ENCODE results near the gene MMP14. TPM values are rescaled to one million over a fixed set of nuclear protein-coding genes. Genes with fewer than 3 reads are reported as not detected.
A peak's percentile ranks its signal among the peaks of the same experiment; 100 is the strongest.

MMP14 gene
- total RNA-seq, 1 donor = 580 TPM

GRCh38 chr14:22843123-22843925 is 6.9 kb downstream of the MMP14 start:
- Histone ChIP-seq H3K27ac (ENCODE audit: low read depth, low read length) (peak overlapping the region; percentile 97), H3K4me1 (ENCODE audit: insufficient read depth, low read length) (peaks cover 49% of the 10 kb centered on the region), H2AFZ (ENCODE audit: low read length) (no peak overlapping the region), H3K36me3 (ENCODE audit: insufficient read depth, low read length) (peaks cover 63% of the 10 kb centered on the region), H3K4me3 (ENCODE audit: insufficient read depth, low read length) (no peak overlapping the region), H3K9me3 (ENCODE audit: low read depth, low read length) (no peaks in the 10 kb centered on the region), H3K4me2 (ENCODE audit: insufficient read depth, low read length) (no peak overlapping the region), H3K27me3 (ENCODE audit: insufficient read depth, low read length) (no peaks in the 10 kb centered on the region), H3K79me2 (ENCODE audit: insufficient read depth, low read length) (peaks cover 86% of the 10 kb centered on the region), H4K20me1 (ENCODE audit: insufficient read depth, low read length) (peaks cover 21% of the 10 kb centered on the region)
- peak; percentile 73 for DNase-seq (ENCODE audit: insufficient read length, low spot score, missing footprints)
- TF ChIP-seq CTCF (IDR thresholded peaks at IDR 0.05; ENCODE audit: extremely low read depth, low read depth, low read length) = no peak

DNA sequence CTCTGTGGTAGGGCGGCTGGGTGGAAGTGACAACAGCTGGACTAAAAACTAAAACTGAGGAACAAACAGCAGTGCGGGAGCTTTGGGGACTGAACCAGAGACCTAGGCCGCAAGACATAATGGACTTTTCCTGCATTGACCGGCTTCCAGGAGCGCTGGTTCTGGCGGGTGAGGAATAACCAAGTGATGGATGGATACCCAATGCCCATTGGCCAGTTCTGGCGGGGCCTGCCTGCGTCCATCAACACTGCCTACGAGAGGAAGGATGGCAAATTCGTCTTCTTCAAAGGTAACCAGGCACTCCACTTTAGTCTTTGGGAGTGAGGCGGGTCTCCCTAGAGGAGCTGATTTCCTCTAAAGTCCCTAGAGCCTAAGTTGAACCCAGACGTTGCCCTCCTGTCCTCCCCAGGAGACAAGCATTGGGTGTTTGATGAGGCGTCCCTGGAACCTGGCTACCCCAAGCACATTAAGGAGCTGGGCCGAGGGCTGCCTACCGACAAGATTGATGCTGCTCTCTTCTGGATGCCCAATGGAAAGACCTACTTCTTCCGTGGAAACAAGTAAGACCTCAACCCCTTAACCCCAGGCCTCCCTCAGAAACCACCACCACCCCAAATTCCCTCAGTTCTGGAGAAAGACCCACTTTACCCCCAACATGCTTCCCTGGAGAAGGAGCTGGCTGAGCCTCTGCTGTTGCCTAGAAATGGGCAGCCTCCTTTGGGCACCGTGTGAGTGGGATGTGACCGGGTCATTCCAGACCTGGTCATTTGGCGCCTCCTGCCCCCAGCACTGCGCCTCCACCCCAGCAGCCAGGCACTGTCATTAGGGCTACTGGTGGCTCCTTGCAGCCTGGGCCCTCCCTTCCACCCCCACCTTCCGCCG is 8.1 kb downstream of the MMP14 start:
- H4K20me1 ChIP-seq (ENCODE audit: insufficient read depth, low read length) = peaks cover 14% of the 10 kb centered on the region
- H3K9me3 ChIP-seq (ENCODE audit: low read depth, low read length) = no peaks in the 10 kb centered on the region
- no peak overlapping the region for H2AFZ ChIP-seq (ENCODE audit: low read length)
- H3K4me3 ChIP-seq (ENCODE audit: insufficient read depth, low read length) = no peak overlapping the region
- no peak for TF ChIP-seq CTCF (IDR thresholded peaks at IDR 0.05; ENCODE audit: extremely low read depth, low read depth, low read length)
- no peak overlapping the region for H3K4me2 ChIP-seq (ENCODE audit: insufficient read depth, low read length)
- H3K36me3 ChIP-seq (ENCODE audit: insufficient read depth, low read length) = peaks cover 63% of the 10 kb centered on the region
- H3K27me3 ChIP-seq (ENCODE audit: insufficient read depth, low read length) = no peaks in the 10 kb centered on the region
- H3K27ac ChIP-seq (ENCODE audit: low read depth, low read length) = peak overlapping the region; percentile 6
- H3K79me2 ChIP-seq (ENCODE audit: insufficient read depth, low read length) = peaks cover 74% of the 10 kb centered on the region
- H3K4me1 ChIP-seq (ENCODE audit: insufficient read depth, low read length) = peaks cover 49% of the 10 kb centered on the region
- peak; percentile 44 for DNase-seq (ENCODE audit: insufficient read length, low spot score, missing footprints)

GRCh38 chr14:22845103-22845394 is 8.7 kb downstream of the MMP14 start:
- no peak for TF ChIP-seq CTCF (IDR thresholded peaks at IDR 0.05; ENCODE audit: extremely low read depth, low read depth, low read length)
- Histone ChIP-seq H3K27ac (ENCODE audit: low read depth, low read length) (peak overlapping the region; percentile 93), H3K27me3 (ENCODE audit: insufficient read depth, low read length) (no peaks in the 10 kb centered on the region), H3K9me3 (ENCODE audit: low read depth, low read length) (no peaks in the 10 kb centered on the region), H3K79me2 (ENCODE audit: insufficient read depth, low read length) (peaks cover 69% of the 10 kb centered on the region), H3K4me2 (ENCODE audit: insufficient read depth, low read length) (no peak overlapping the region), H3K4me3 (ENCODE audit: insufficient read depth, low read length) (no peak overlapping the region), H2AFZ (ENCODE audit: low read length) (no peak overlapping the region), H3K4me1 (ENCODE audit: insufficient read depth, low read length) (peaks cover 50% of the 10 kb centered on the region), H4K20me1 (ENCODE audit: insufficient read depth, low read length) (peaks cover 12% of the 10 kb centered on the region), H3K36me3 (ENCODE audit: insufficient read depth, low read length) (peaks cover 67% of the 10 kb centered on the region)
- DNase-seq (ENCODE audit: insufficient read length, low spot score, missing footprints) = peak; percentile 50

Data from osteoblast (primary cell).